Smooth muscle cell of bladder (primary cell): ENCODE results near the gene MUTYH. TPM values are rescaled to one million over a fixed set of nuclear protein-coding genes. Genes with fewer than 3 reads are reported as not detected.

Source experiments
- total RNA-seq: library from RNA; depleted of rRNA; stranded (reverse); fragments of >200 nt; gene quantifications from 2 replicates; pipeline ENCODE4 v1.2.3, GENCODE V29; 2014

Gene MUTYH
- 9.8 and 10.6 TPM in 2 replicates for total RNA-seq

DNA sequence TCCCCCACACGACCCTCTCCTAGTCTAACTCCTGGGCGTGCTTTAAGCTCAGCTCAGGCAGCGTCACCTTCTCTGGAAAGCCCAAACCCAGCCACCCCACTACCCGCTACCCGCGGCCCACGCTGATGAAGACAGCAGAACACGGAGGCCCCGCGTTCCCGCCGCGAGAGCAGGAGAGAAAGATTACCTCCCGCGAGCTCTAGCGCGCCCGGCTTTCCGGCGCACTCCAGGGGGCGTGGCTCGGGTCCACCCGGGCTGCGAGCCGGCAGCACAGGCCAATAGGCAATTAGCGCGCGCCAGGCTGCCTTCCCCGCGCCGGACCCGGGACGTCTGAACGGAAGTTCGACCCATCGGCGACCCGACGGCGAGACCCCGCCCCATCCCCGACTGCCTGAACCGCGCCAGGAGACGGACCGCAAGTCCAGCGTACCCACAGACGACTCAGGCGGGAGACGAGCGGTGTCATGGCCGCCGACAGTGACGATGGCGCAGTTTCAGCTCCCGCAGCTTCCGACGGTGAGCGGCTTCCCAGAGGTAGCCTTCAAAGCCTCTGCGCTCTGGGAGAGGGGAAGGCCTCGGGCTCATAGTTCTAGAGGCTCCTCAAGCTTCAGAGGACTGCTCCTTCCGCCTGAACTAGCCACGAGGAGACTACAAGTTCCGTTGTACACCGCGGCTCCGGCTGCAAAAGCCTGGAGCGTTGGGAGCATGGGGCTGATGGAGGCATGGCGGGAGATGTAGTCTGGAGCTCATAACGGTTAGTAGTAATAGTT is at the start of gene MUTYH, which contains the start of gene TOE1:
Gene MUTYH, minus strand, starts transcription at position 652 of the 770 bp plus-strand sequence. CDS start 5,935 bp downstream, outside the sequence.
Gene TOE1, plus strand, starts transcription at position 382 of the 770 bp plus-strand sequence. Its CDS starts 83 bp downstream, at position 465.

DNA sequence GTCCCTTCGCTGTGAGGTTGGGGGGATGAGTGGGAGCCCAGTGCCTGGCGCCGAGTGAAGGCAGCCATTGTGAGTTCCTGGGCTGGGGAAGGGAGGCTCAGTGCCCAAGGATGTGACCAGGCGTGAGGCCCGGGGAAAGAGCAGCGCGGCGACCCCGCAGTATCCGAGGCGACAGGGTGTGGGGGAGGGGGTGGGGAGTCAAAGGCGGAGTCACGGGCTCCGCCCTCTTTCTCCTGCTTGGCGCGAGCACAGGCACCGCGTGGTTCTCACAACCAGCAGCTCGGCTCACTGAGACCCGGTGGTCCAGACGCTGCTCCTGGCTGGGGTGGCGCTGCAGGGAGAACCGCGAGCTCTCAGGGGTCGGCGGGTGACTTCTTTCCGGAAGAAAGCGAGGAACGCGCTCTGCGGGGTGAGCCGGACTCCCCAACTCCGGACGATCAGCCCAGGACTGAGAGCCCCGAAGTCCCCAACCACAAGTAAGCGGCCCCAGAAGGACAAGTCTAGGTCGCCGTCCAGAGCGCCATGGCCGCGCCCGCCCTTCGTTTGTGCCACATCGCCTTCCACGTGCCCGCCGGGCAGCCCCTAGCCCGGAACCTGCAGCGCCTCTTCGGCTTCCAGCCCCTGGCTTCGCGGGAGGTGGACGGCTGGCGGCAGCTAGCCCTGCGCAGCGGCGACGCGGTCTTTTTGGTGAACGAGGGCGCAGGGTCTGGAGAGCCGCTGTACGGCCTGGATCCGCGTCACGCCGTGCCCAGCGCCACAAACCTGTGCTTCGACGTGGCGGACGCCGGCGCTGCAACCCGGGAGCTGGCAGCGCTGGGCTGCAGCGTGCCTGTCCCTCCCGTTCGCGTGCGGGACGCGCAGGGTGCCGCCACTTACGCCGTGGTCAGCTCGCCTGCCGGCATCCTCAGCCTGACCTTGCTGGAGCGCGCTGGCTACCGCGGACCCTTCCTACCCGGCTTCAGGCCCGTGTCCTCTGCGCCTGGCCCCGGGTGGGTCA is 13.3 kb downstream of the MUTYH start, which contains the start of gene HPDL:
Gene HPDL, plus strand, starts transcription at position 269 of the 997 bp plus-strand sequence. Its CDS starts 254 bp downstream, at position 523.

Other genes with a start within 250 kb of the MUTYH start
- gene ZSWIM5, start 133.8 kb downstream of the MUTYH start, total RNA-seq = 1.4 and 1.9 TPM in 2 replicates
- 0.14 and 0.74 TPM in 2 replicates for gene HPDL, start 13.5 kb downstream of the MUTYH start, total RNA-seq
- gene TOE1, start 270 bp downstream of the MUTYH start, total RNA-seq = 7.0 and 7.5 TPM in 2 replicates
- 3.0 and 3.2 TPM in 2 replicates for gene TESK2, start 150.7 kb upstream of the MUTYH start, total RNA-seq
- 0.55 and 0.57 TPM in 2 replicates for gene CCDC163, start 159.6 kb upstream of the MUTYH start, total RNA-seq
- gene MMACHC, start 159.9 kb upstream of the MUTYH start, total RNA-seq = 1.7 and 2.1 TPM in 2 replicates
- 606 and 702 TPM in 2 replicates for gene PRDX1, start 181.4 kb upstream of the MUTYH start, total RNA-seq
- 128 and 133 TPM in 2 replicates for gene AKR1A1, start 210.4 kb upstream of the MUTYH start, total RNA-seq
- 31.6 and 32.0 TPM in 2 replicates for gene NASP, start 243.6 kb upstream of the MUTYH start, total RNA-seq